NCI-H2081 (cell line): Measurements from ENCODE around the gene WNT3A.

Experiments used
- DNase-seq, 2 experiments: peaks; one replicate each; lab custom pipeline; 2025; lab: John Stamatoyannopoulos, UW

The WNT3A gene

GRCh38 chr1:228031276-228031995 lies 24.6 kb downstream of the WNT3A start:
- DNase-seq = no peak

GRCh38 chr1:228032041-228032440 lies 25.2 kb downstream of the WNT3A start:
- no peak for DNase-seq

- no peak for DNase-seq
Observed at GRCh38 chr1:228033376-228033775, 26.6 kb downstream of the WNT3A start.

- DNase-seq = no peak
Observed at GRCh38 chr1:228034954-228035837, 28.4 kb downstream of the WNT3A start.

GRCh38 chr1:228035844-228036243 lies 29.0 kb downstream of the WNT3A start:
- no peak for DNase-seq

- no peak for DNase-seq
Observed at GRCh38 chr1:228036701-228037231, 30.0 kb downstream of the WNT3A start.

GRCh38 chr1:228037401-228038386 lies 30.9 kb downstream of the WNT3A start:
- DNase-seq = no peak

- DNase-seq = no peak
Observed at GRCh38 chr1:228038387-228039005, 31.7 kb downstream of the WNT3A start.

GRCh38 chr1:228039006-228039903 lies 32.5 kb downstream of the WNT3A start:
- DNase-seq = no peak

- no peak for DNase-seq
Observed at GRCh38 chr1:228039986-228040385, 33.2 kb downstream of the WNT3A start.

GRCh38 chr1:228041316-228041715 lies 34.5 kb downstream of the WNT3A start:
- no peak for DNase-seq

- no peak for DNase-seq
Observed at GRCh38 chr1:228042508-228042907, 35.7 kb downstream of the WNT3A start.

- DNase-seq = no peak
Observed at GRCh38 chr1:228043281-228043848, 36.6 kb downstream of the WNT3A start.

GRCh38 chr1:228044961-228045360 lies 38.2 kb downstream of the WNT3A start:
- DNase-seq = no peak

- DNase-seq = no peak
Observed at GRCh38 chr1:228045405-228045804, 38.6 kb downstream of the WNT3A start.

- no peak for DNase-seq
Observed at GRCh38 chr1:228045871-228046270, 39.1 kb downstream of the WNT3A start.

- DNase-seq = no peak
Observed at GRCh38 chr1:228046421-228047182, 39.8 kb downstream of the WNT3A start.

GRCh38 chr1:228047183-228047466 lies 40.3 kb downstream of the WNT3A start:
- DNase-seq = no peak

- no peak for DNase-seq
Observed at GRCh38 chr1:228048120-228048519, 41.3 kb downstream of the WNT3A start.
